ENCODE measurements around the gene CCR4. TPM values are rescaled to one million over a fixed set of nuclear protein-coding genes. Genes with fewer than 3 reads are reported as not detected.
A peak's percentile ranks its signal among the peaks of the same experiment; 100 is the strongest.

Gene CCR4
- polyA plus RNA-seq, 1 donor from 2014 or later: not detected

DNA sequence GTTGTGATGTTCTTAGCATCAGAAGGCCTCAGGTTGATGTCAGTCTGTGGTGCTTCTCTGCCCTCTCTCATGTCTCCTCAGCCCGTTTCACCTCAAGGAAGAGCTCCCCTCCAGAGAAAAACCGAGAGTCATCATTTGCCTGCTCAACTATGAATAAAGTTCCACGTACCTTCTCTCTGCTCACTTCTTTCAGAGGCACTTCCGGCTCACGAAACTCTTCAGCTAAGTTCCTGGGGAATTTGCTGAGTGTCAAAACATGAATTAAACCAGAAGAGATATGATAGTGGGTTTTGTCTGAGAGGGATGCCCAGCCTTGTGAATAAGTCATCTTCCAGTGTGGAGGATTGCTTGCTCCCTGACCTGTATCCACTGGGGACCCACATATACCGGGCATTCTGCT lies 37.7 kb downstream of the CCR4 start:
- H3K27me3 Mint-ChIP-seq: no peaks in the 10 kb centered on the region
- H3K4me1 Mint-ChIP-seq: peaks cover 9 to 15% (median 13%) of the 10 kb centered on the region in 3 donors
- peak overlapping the region in 1 of 4 donors; percentile 64 for H3K4me3 Mint-ChIP-seq
- peaks cover 0 to 2% (median 0%) of the 10 kb centered on the region in 3 donors for H3K9me3 Mint-ChIP-seq
- peaks cover 4% of the 10 kb centered on the region for H3K36me3 Mint-ChIP-seq
- H3K27ac Mint-ChIP-seq: peak overlapping the region in 1 of 3 donors; percentile 20

DNA sequence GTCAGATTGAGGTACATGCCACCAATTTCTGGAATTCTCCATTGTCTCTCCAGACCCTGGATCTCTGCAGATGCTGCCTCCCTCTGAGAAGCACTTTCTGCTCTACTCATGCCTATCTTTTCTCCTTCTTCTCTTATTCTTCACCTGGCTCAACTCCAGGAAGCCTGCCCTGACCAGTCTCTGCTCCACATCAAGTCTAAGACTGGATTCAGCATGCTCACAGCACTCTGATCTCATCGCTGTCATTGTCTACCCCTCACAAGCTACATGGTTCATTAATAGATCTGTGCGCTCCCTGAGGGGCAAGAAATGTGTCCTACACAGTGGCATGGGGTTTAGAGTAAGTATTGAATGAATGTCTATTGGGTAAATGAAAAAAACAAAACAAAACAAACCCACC lies 38.7 kb downstream of the CCR4 start:
- Mint-ChIP-seq H3K27me3 (no peaks in the 10 kb centered on the region), H3K9me3 (peaks cover 0 to 2% (median 0%) of the 10 kb centered on the region in 3 donors), H3K4me1 (peaks cover 9 to 17% (median 13%) of the 10 kb centered on the region in 3 donors), H3K27ac (no peak overlapping the region), H3K4me3 (peak overlapping the region in 1 of 4 donors; percentile 42), H3K36me3 (peaks cover 4% of the 10 kb centered on the region)

DNA sequence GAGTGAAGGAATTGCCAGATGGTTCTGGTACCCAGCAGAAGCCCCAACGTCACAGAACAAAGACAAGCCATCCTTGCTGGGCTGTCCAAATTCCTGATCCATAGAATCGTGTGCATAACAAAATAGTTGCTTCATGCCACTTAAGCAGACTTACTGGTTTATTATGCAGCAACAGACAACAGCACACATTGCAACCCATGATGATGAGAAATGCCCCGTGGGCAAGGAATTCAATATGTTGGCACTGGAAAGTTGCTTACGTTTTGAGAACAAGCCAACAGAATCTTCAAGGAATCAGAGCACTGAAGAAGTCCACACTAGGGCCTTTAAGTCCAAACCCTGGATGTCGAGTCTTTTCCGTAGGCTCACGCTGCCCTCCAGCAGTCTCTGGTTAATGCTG lies 40.3 kb downstream of the CCR4 start:
- H3K4me3 Mint-ChIP-seq: no peak overlapping the region
- no peak overlapping the region for H3K27ac Mint-ChIP-seq
- peaks cover 9 to 20% (median 16%) of the 10 kb centered on the region in 3 donors for H3K4me1 Mint-ChIP-seq
- H3K36me3 Mint-ChIP-seq: peaks cover 4% of the 10 kb centered on the region
- H3K27me3 Mint-ChIP-seq: no peaks in the 10 kb centered on the region
- peaks cover 0 to 2% (median 0%) of the 10 kb centered on the region in 3 donors for H3K9me3 Mint-ChIP-seq

DNA sequence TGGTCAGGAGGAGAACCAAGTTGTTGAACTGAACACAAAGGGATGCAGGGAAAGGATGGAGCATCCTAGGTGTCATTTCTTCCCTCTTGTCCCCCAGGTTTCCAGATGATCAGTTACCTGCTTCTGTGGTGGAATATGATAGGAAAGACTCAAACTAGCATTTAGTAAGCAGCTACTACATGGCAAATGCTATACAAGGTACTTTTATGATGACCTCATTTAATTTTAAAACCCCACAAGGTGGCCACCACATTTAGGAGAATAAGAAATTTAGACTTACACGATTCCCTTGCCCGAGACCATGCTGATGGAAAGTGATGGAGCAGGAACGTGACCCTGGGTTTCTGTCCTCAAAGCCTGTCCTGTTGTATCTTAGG lies 40.9 kb downstream of the CCR4 start:
- Mint-ChIP-seq H3K36me3 (peaks cover 4% of the 10 kb centered on the region), H3K9me3 (peaks cover 0 to 2% (median 0%) of the 10 kb centered on the region in 3 donors), H3K27me3 (no peaks in the 10 kb centered on the region), H3K4me3 (no peak overlapping the region), H3K4me1 (peaks cover 9 to 20% (median 16%) of the 10 kb centered on the region in 3 donors), H3K27ac (peak overlapping the region in 1 of 3 donors; percentile 85)

DNA sequence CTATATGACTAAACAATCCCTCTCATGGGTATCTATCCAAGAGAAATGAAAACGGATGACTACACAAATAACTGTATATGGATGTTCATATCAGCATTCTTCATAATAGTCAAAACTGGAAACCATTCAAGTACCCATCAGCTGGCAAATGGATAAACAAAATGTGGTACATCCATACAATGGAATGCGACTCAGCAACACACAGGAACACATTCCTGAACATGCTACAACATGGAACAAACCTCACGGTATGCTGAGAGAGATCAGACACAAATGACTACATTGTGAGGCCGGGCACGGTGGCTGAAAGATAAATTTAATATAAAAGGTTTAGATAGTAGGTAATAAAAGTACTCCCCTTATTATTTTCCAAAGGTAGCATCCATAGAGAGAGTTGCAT lies 42.6 kb downstream of the CCR4 start:
- H3K9me3 Mint-ChIP-seq: no peaks in the 10 kb centered on the region
- peaks cover 10% of the 10 kb centered on the region for H3K36me3 Mint-ChIP-seq
- no peaks in the 10 kb centered on the region for H3K27me3 Mint-ChIP-seq
- H3K4me1 Mint-ChIP-seq: peaks cover 9 to 18% (median 15%) of the 10 kb centered on the region in 3 donors
- no peak overlapping the region for H3K4me3 Mint-ChIP-seq
- no peak overlapping the region for H3K27ac Mint-ChIP-seq

DNA sequence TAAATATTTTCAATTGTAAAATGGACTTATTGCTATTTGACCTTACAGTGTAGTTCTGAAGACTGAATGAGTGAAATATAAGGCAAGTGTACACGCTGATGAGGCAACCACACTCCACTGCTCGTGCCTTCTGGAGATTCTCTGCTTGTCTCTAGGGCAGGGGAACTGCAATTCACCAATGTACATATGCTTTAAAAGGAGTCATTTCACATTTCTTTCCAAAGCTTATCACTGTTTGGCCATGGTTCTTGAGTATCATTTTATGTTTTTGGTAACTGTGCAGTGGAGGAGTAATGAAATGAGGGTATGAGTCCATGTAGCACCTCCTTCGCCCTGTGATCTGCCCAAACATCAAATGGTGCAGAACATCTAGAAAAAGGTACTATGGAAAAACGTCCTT lies 43.7 kb downstream of the CCR4 start:
- H3K4me1 Mint-ChIP-seq: peaks cover 9 to 14% (median 11%) of the 10 kb centered on the region in 3 donors
- H3K4me3 Mint-ChIP-seq: no peak overlapping the region
- H3K9me3 Mint-ChIP-seq: no peaks in the 10 kb centered on the region
- peaks cover 10% of the 10 kb centered on the region for H3K36me3 Mint-ChIP-seq
- H3K27ac Mint-ChIP-seq: peak overlapping the region in 1 of 3 donors; percentile 26
- no peaks in the 10 kb centered on the region for H3K27me3 Mint-ChIP-seq

DNA sequence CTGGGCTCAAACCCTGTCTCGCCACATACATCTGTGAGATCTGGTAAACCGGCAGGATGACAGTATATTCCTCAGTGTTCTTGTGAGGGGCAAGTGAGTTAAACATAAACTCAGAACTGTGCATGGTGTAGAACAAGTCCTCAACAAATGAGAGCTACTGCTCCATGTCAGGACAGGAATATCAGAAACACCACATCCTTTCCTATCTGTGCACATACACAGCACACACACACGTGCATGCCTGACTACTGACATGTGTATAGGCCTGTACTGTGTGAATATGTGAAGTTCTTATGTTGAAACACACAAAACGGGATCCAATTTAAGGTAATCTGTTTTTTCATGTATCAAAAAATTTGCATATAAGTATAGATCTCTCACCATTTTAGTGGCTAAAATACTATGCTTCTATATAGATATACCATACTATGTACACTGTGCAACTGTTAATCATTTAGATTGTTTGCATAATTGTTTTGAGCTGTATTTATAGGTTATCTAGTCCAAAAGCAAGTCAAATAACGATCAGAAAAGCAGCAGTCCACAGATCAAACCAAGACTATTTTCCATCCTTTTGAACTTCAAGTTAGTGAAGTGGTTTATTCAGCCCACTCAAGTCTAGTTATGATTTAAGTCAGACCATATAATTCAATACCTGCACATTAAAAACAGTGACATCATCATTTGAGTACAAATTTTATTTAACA lies 44.8 kb downstream of the CCR4 start:
- no peaks in the 10 kb centered on the region for H3K27me3 Mint-ChIP-seq
- H3K27ac Mint-ChIP-seq: no peak overlapping the region
- H3K9me3 Mint-ChIP-seq: no peaks in the 10 kb centered on the region
- H3K36me3 Mint-ChIP-seq: peaks cover 12% of the 10 kb centered on the region
- no peak overlapping the region for H3K4me3 Mint-ChIP-seq
- peaks cover 9 to 14% (median 14%) of the 10 kb centered on the region in 3 donors for H3K4me1 Mint-ChIP-seq

DNA sequence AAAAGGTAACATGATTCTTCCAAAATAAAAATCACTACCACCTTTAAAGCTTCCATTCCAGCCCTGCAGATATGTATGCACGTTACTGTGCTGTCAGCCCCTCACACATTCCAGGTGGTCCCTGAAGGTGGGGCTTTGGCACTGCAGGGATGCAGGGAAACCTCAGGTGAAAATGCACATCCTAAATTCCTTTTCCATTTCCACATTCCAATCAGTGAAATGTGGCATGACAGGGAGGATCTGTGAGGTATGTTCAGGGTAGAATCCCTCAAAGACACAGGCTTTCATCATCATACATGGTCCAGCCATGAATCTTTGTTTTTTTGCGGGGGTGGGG lies 45.3 kb downstream of the CCR4 start:
- H3K4me1 Mint-ChIP-seq: peaks cover 9 to 17% (median 16%) of the 10 kb centered on the region in 3 donors
- H3K27ac Mint-ChIP-seq: no peak overlapping the region
- H3K27me3 Mint-ChIP-seq: no peaks in the 10 kb centered on the region
- no peaks in the 10 kb centered on the region for H3K9me3 Mint-ChIP-seq
- no peak overlapping the region for H3K4me3 Mint-ChIP-seq
- peaks cover 15% of the 10 kb centered on the region for H3K36me3 Mint-ChIP-seq

DNA sequence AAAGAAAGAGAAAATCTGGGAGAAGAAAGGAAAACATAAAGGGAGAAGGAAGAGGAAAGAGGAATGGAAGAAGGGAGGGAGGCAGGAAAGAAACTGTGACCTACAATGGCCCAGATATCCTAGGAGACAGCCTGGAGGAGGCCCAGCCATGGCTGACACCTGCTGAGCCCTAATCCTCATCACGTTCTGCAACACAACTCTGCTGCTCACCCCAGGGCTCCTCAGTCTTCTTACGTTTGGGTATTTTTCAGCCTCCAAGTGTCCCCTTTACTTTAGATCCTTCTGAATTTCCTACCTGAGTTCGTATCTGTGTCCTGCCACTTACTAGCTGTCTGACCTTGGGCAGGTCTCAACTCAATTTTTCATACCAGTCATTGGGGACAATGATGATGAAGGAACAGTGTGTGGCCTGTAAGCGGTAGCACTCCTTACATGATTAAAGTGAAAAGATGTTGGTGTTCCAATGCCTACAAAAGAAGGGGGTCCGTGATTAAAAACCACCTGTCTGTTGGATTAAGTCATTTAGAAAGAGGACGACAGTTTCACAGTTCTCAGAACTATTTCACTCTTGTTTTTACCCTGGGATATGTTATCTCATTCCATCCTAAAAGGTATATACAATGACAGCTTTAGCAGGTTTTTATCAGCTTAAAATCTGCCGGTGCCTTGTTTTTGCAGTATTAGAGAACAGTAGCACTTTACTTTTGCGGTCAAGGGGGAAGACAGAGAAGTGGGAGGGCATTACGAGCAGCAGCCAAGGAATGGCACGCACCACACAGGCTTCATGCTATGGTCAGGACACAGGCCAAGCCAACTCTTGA lies 47.4 kb downstream of the CCR4 start:
- H3K9me3 Mint-ChIP-seq: no peaks in the 10 kb centered on the region
- H3K36me3 Mint-ChIP-seq: peaks cover 13% of the 10 kb centered on the region
- H3K4me3 Mint-ChIP-seq: peak overlapping the region in 1 of 4 donors; percentile 63
- peaks cover 10 to 17% (median 15%) of the 10 kb centered on the region in 3 donors for H3K4me1 Mint-ChIP-seq
- no peaks in the 10 kb centered on the region for H3K27me3 Mint-ChIP-seq
- peak overlapping the region in 1 of 3 donors; percentile 65 for H3K27ac Mint-ChIP-seq

DNA sequence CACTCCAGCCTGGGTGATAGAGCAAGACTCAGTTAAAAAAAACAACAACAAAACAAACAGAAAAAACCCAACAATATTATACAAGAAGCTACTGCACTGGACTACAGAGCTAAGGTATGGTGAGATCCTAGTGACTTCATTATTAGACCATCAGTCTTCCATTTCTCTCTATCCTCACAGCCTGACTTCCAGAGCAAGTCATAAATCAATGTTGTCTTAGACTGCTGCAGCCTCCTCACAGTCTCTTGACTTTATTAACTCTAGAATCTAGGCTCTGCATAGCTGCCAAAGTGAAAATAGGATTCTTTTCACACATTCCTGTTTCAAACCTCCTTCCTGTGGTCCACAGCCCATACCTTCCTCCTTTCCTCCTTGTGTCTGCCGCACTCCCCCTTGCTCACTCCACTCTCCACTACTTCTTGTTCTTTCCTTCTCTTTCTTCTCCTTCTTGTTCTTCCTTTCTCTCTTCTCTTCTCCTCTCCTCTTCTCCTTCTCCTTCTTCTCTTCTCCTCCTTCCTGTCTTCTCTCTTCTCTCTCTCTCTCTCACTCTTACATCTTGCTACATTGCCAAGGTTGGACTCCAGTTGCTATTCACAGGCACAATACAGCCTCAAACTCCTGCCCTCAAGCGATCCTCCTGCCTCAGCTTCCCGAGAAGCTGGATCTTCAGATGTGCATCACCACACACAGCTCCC lies 49.4 kb downstream of the CCR4 start:
- Mint-ChIP-seq H3K27me3 (no peaks in the 10 kb centered on the region), H3K36me3 (peaks cover 23% of the 10 kb centered on the region), H3K4me3 (peak overlapping the region in 1 of 4 donors; percentile 49), H3K4me1 (peaks cover 10 to 17% (median 10%) of the 10 kb centered on the region in 3 donors), H3K9me3 (no peaks in the 10 kb centered on the region), H3K27ac (peak overlapping the region in 1 of 3 donors; percentile 3)

DNA sequence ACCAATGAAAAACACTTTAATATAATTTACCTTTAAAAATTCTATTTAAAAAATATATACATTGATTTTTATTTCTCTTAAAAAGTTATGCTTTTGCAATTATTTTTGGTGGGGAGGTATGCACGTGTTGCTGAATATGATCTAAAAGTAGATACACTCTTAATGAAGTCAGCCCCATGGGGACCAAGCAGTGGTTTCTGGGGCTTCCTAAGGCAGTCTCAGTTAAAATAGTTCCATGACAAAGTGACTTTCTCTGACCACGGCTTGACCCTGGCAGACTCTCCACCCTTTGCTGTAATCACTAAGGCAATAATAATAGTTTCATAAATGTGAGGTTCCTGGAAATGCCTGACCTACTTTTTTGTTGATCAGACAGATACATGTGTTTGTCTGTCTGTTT lies 50.4 kb downstream of the CCR4 start:
- Mint-ChIP-seq H3K4me3 (peak overlapping the region in 1 of 4 donors; percentile 81), H3K27ac (no peak overlapping the region), H3K9me3 (no peaks in the 10 kb centered on the region), H3K27me3 (no peaks in the 10 kb centered on the region), H3K36me3 (peaks cover 23% of the 10 kb centered on the region), H3K4me1 (peaks cover 10 to 14% (median 10%) of the 10 kb centered on the region in 3 donors)

DNA sequence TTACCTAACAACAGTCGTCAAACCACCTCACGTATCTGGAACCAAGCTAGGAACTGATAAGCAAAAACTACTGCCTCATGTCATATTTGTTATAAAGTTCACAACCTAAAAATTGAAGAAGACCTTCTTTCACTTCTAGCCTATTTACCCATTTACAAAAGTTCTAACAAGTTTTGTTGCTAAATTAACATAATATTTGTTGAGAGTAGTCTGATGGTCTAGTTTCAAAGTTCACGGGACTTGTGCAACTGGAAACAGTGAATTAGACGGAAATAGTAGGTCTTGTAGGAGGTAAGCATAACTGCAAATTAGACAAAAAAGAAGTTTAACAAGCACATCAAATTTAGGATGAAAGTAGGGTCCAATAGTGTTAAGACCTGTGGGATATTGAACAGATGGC lies 51.9 kb downstream of the CCR4 start:
- Mint-ChIP-seq H3K9me3 (no peaks in the 10 kb centered on the region), H3K27ac (peak overlapping the region in 1 of 3 donors; percentile 65), H3K27me3 (no peaks in the 10 kb centered on the region), H3K4me1 (peaks cover 14 to 18% (median 16%) of the 10 kb centered on the region in 3 donors), H3K4me3 (no peak overlapping the region), H3K36me3 (peaks cover 29% of the 10 kb centered on the region)

DNA sequence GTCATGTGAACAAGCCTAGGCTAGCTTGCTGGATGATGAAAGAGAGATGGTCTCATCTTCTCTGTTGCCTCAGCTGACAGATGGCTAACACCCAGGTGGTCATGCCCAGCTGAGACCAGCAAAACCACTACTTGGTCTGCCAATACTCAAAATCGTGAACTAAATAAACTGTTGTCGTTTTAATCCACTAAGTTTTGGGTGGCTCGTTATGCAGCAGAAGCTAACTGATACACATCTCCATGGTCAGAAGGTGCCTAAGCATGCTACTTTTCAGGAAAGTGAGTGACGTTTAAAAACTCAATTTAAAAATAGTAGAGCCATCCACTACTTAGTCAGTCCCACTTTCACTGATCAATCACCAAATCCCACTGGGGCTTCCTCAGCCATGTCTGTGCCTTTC lies 52.8 kb downstream of the CCR4 start:
- Mint-ChIP-seq H3K27me3 (no peaks in the 10 kb centered on the region), H3K27ac (no peak overlapping the region), H3K36me3 (peaks cover 27% of the 10 kb centered on the region), H3K9me3 (no peaks in the 10 kb centered on the region), H3K4me3 (no peak overlapping the region), H3K4me1 (peaks cover 15 to 20% (median 20%) of the 10 kb centered on the region in 3 donors)

DNA sequence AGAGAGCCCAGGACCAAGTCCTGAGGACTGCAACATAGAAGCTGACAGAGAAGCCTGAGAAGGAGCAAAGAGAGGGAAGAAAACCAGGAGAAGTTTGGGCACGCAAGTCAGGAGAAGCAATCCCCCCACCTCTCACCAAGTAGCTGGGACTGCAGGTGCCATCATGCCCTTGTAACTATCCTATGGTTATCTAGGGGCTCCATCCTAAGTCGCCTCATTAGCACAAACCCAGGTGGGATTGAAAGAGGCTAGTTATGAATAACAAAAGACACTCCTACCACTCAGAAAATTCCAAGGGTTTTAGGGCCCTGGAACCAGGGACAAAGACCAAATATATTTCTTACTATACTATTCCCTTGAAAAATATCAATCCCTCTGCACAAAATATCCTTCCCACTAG lies 53.5 kb downstream of the CCR4 start:
- Mint-ChIP-seq H3K9me3 (no peaks in the 10 kb centered on the region), H3K27ac (no peak overlapping the region), H3K27me3 (no peaks in the 10 kb centered on the region), H3K36me3 (peaks cover 33% of the 10 kb centered on the region), H3K4me1 (peaks cover 15 to 24% (median 20%) of the 10 kb centered on the region in 3 donors), H3K4me3 (no peak overlapping the region)

All from IgD-negative memory B cell (primary cell).